IMR-90 (cell line): ENCODE measurements around the gene C13orf46. TPM values are rescaled to one million over a fixed set of nuclear protein-coding genes. Genes with fewer than 3 reads are reported as not detected.

Experiments
- ATAC-seq: fragments of 200-7000 bp; cut with Tn5 transposase; 2 replicates; pipeline ENCODE4 v1.9.1; 2020; ENCODE audit warnings: low read depth, mild to moderate bottlenecking, moderate library complexity
- BruUV-seq: library from RNA; stranded (reverse); fragments of 400-500 nt; replicated peaks from 2 replicates; lab custom pipeline; 2021; lab: Mats Ljungman, UMichigan
- CTCF ChIA-PET: fragments of 300-600 bp; formaldehyde crosslinking; extraction: SDS; loops from one replicate; lab custom pipeline; 2021; ENCODE audit warnings: antibody characterized with exemption; lab: Yijun Ruan, JAX
- POLR2A ChIA-PET: fragments of 300-600 bp; sonication (Branson Sonifier 250); formaldehyde crosslinking; loops from one replicate; lab custom pipeline; 2022; ENCODE audit warnings: antibody characterized with exemption; ENCODE audit not compliant: unreplicated experiment; lab: Charles Lee
- DNase-seq: peaks from one replicate; pipeline ENCODE4 v3.0.0; 2013
- H2AFZ ChIP-seq: replicated peaks from 2 replicates; pipeline ENCODE3; 2013; ENCODE audit warnings: low read length, mild to moderate bottlenecking; ENCODE audit not compliant: poor library complexity
- H2AK5ac ChIP-seq: 2 replicates; pipeline ENCODE4 v1.6.1; 2013; ENCODE audit warnings: low read depth, low read length, inconsistent platforms
- H2AK9ac ChIP-seq: replicated peaks from 2 replicates; pipeline ENCODE3; 2013; ENCODE audit warnings: mild to moderate bottlenecking, low read depth, low read length, moderate library complexity; ENCODE audit not compliant: poor library complexity
- H2BK120ac ChIP-seq: 2 replicates; pipeline ENCODE4 v1.6.1; 2013; ENCODE audit warnings: low read depth, low read length, inconsistent platforms
- H2BK15ac ChIP-seq: 3 replicates; pipeline ENCODE4 v1.6.1; 2013; ENCODE audit warnings: low read depth, low read length, inconsistent platforms
- H2BK20ac ChIP-seq: 2 replicates; pipeline ENCODE4 v1.6.1; 2013; ENCODE audit warnings: low read depth, mild to moderate bottlenecking, inconsistent platforms, low read length, moderate library complexity
- H2BK5ac ChIP-seq: 2 replicates; pipeline ENCODE4 v1.6.1; 2013; ENCODE audit warnings: mild to moderate bottlenecking, low read depth, low read length, inconsistent platforms; ENCODE audit not compliant: poor library complexity, severe bottlenecking
- H3K14ac ChIP-seq: replicated peaks from 2 replicates; pipeline ENCODE4 v1.6.1; 2013; ENCODE audit warnings: low read depth, low read length, inconsistent platforms
- H3K18ac ChIP-seq: 2 replicates; pipeline ENCODE4 v1.6.1; 2013; ENCODE audit warnings: low read depth, low read length, control low read depth
- H3K23ac ChIP-seq: 2 replicates; pipeline ENCODE4 v1.6.1; 2013; ENCODE audit warnings: low read depth, low read length, inconsistent platforms
- H3K27ac ChIP-seq: 2 replicates; pipeline ENCODE4 v1.5.1; 2013; ENCODE audit warnings: mild to moderate bottlenecking, control low read depth, low read length; ENCODE audit not compliant: insufficient read depth
- H3K27me3 ChIP-seq: 2 replicates; pipeline ENCODE4 v1.6.1; 2013; ENCODE audit warnings: low read length; ENCODE audit not compliant: control insufficient read depth, insufficient read depth
- H3K36me3 ChIP-seq: 2 replicates; pipeline ENCODE4 v1.6.1; 2013; ENCODE audit warnings: low read length, mixed read lengths; ENCODE audit not compliant: control insufficient read depth, insufficient read depth
- H3K4ac ChIP-seq: 2 replicates; pipeline ENCODE4 v1.6.1; 2013; ENCODE audit warnings: low read depth, low read length, inconsistent platforms
- H3K4me1 ChIP-seq: 2 replicates; pipeline ENCODE4 v1.6.1; 2013; ENCODE audit warnings: low read length, mixed read lengths; ENCODE audit not compliant: control insufficient read depth, insufficient read depth
- H3K4me2 ChIP-seq: 2 replicates; pipeline ENCODE4 v1.6.1; 2013; ENCODE audit warnings: low read depth, mild to moderate bottlenecking, control low read depth, low read length, moderate library complexity
- H3K4me3 ChIP-seq: 2 replicates; pipeline ENCODE4 v1.5.1; 2013; ENCODE audit warnings: low read depth, mild to moderate bottlenecking, control low read depth, low read length, moderate library complexity; ENCODE audit not compliant: insufficient read depth
- H3K56ac ChIP-seq: 2 replicates; pipeline ENCODE4 v1.6.1; 2013; ENCODE audit warnings: low read length, inconsistent platforms; ENCODE audit not compliant: insufficient read depth; ENCODE audit errors: extremely low read depth
- H3K79me1 ChIP-seq, 2 experiments: 2 replicates each; pipeline ENCODE4 v1.6.1; 2013; ENCODE audit warnings: low read length in 2 of 2, inconsistent platforms in 1 of 2, low read depth in 1 of 2
- H3K9ac ChIP-seq: 2 replicates; pipeline ENCODE4 v1.6.1; 2013; ENCODE audit warnings: low read depth, low read length, control low read depth
- H3K9me1 ChIP-seq: 2 replicates; pipeline ENCODE4 v1.6.1; 2013; ENCODE audit warnings: low read length, inconsistent platforms; ENCODE audit not compliant: insufficient read depth
- H3K9me3 ChIP-seq: 2 replicates; pipeline ENCODE4 v1.6.1; 2013; ENCODE audit warnings: low read length; ENCODE audit not compliant: control insufficient read depth, insufficient read depth
- H4K20me1 ChIP-seq: 2 replicates; pipeline ENCODE4 v1.6.1; 2013; ENCODE audit warnings: low read length, inconsistent platforms; ENCODE audit not compliant: insufficient read depth
- H4K5ac ChIP-seq: 2 replicates; pipeline ENCODE4 v1.6.1; 2013; ENCODE audit warnings: mild to moderate bottlenecking, low read depth, low read length, control low read depth
- H4K8ac ChIP-seq, 2 experiments: 2 replicates each; pipeline ENCODE4 v1.6.1; 2013; ENCODE audit warnings: low read depth in 2 of 2, low read length in 2 of 2, control low read depth in 1 of 2, inconsistent platforms in 1 of 2
- H4K91ac ChIP-seq: 2 replicates; pipeline ENCODE4 v1.6.1; 2013; ENCODE audit warnings: low read depth, low read length, inconsistent platforms; ENCODE audit not compliant: insufficient read depth
- BHLHE40 ChIP-seq: fragments of 150-350 bp; IDR thresholded peaks from 2 replicates; pipeline ENCODE4 v1.6.1; 2016; ENCODE audit warnings: mild to moderate bottlenecking, low read depth, low read length
- CEBPB ChIP-seq: IDR thresholded peaks from 2 replicates; pipeline ENCODE4 v1.6.1; 2012; ENCODE audit warnings: low read depth, low read length, improper control_type of control experiment
- MAZ ChIP-seq: IDR thresholded peaks from 2 replicates; pipeline ENCODE4 v1.6.1; 2012; ENCODE audit warnings: low read depth, mild to moderate bottlenecking, low read length, improper control_type of control experiment, moderate library complexity, borderline replicate concordance
- NFE2L2 ChIP-seq: fragments of 150-350 bp; IDR thresholded peaks from 2 replicates; pipeline ENCODE4 v1.6.1; 2016; ENCODE audit warnings: low read depth, mild to moderate bottlenecking, low read length
- POLR2A ChIP-seq: IDR thresholded peaks from 2 replicates; pipeline ENCODE4 v1.6.1; 2012; ENCODE audit warnings: mild to moderate bottlenecking, low read depth, low read length
- RAD21 ChIP-seq: IDR thresholded peaks from 2 replicates; pipeline ENCODE4 v1.6.1; 2012; ENCODE audit warnings: low read length, improper control_type of control experiment
- WGBS, 2 experiments: methylation state at CpG; one replicate each; pipeline versions ENCODE4 v1.1.5 to v1.1.7; 2013; ENCODE audit warnings: missing lambda C conversion rate in 2 of 2; ENCODE audit not compliant: insufficient read length in 1 of 2; ENCODE audit errors: extremely low coverage in 2 of 2; 5-methylcytosine and 5-hydroxymethylcytosine counted together
- dilution Hi-C: fragments of 300-500 bp; cut with HindIII; formaldehyde crosslinking; loops from one replicate; pipeline ENCODE4 v1.14.3; 2018; ENCODE audit warnings: low sequenced_read_pairs; ENCODE audit not compliant: unreplicated experiment
- in situ Hi-C: fragments of 300-500 bp; cut with MboI; formaldehyde crosslinking; loops from 3 replicates; pipeline ENCODE4 v1.14.3; 2019; ENCODE audit warnings: low sequenced_read_pairs, inconsistent platforms, mixed read lengths
- intact Hi-C: fragments of 100-400 bp; cut with micrococcal nuclease; formaldehyde crosslinking; loops from 2 replicates; pipeline ENCODE4 v1.10.0; 2022
- polyA plus RNA-seq, 3 experiments: library from polyadenylated mRNA; depleted of rRNA; stranded (reverse); fragments of >200 nt; gene quantifications; 2 replicates each; pipeline ENCODE4 v1.2.3, GENCODE V29; 2012; ENCODE audit warnings: low replicate concordance in 1 of 3
- total RNA-seq: library from RNA; depleted of rRNA; stranded (reverse); fragments of >200 nt; gene quantifications from 2 replicates; pipeline ENCODE4 v1.2.3, GENCODE V29; 2012
- TF ChIP-seq, protein P1 (sequence below): conservative IDR thresholded peaks from 2 replicates; pipeline ENCODE4 v1.5.1; 2012; ENCODE audit warnings: mild to moderate bottlenecking, low read depth, low read length, improper control_type of control experiment

The C13orf46 gene
- total and polyA plus RNA-seq, 2 of the 4 experiments (the other 2 are of a cell fraction), result under 0.01 to 2.1 TPM

DNA sequence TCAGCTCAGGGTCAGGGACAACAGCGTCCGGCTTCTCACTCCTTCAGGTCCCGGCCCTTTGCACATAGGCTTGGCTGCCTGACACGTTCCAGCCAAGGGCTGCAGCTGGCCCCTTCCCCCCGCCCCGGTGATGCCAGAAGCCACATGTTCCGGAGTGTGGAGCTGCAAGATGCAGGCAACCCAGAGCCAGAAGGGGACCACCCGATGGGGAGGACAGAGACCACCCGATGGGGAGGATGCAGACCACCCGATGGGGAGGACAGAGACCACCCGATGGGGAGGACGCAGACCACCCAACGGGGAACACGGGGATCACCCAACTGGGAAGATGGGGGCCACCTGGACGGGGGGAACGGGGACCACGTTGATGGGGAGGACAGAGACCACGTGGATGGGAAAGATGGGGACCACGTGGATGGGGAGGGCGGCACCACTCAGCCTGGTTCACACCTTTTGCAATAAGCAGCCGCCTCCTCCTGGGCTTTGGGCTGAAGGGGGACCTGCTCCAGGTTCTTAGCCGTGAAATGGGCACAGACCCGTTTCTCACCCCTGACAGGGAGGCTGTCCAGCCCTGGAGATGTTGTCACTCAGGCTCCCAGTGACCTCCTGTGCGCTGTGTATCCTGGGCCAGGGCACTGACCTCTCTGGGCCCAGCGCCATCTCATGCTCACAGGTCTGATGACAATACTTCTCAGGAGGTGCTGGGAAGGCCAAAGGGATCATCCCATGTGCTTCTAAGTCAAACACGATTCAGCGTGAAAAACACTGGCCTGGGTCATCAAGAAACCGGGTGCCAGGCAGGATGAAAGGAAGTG lies 34.5 kb downstream of the C13orf46 start:
- Histone ChIP-seq H3K9me3 (no peaks in the 10 kb centered on the region), H3K4ac (peak overlapping the region; percentile 58; the same call in 1 of the 2 replicates), H3K18ac (no peak overlapping the region), H4K8ac (no peak overlapping the region; a peak in 1 of 4 replicates), H4K5ac (no peak overlapping the region; the same call in 1 of the 2 replicates), H3K9me1 (no peaks in the 10 kb centered on the region; the same call in 1 of the 2 replicates), H2BK15ac (no peak overlapping the region), H4K91ac (no peak overlapping the region; the same call in 1 of the 2 replicates), H3K27me3 (no peaks in the 10 kb centered on the region), H3K14ac (no peak overlapping the region), H3K9ac (no peak overlapping the region), H2AFZ (peak overlapping the region; percentile 67), H2BK5ac (no peak overlapping the region), H3K4me3 (no peak overlapping the region), H3K27ac (no peak overlapping the region), H3K79me1 (peaks cover 0 to 26% of the 10 kb centered on the region in 2 experiments; a peak in 2 of 4 replicates), H4K20me1 (no peaks in the 10 kb centered on the region; the same call in 1 of the 2 replicates), H2BK20ac (no peak overlapping the region), H3K56ac (no peak overlapping the region), H3K36me3 (no peaks in the 10 kb centered on the region), H3K4me1 (peaks cover 7% of the 10 kb centered on the region; the same call in 1 of the 2 replicates), H2AK5ac (peak overlapping the region; percentile 78; the same call in 1 of the 2 replicates), H3K23ac (no peak overlapping the region), H2AK9ac (peak overlapping the region; percentile 15), H3K4me2 (no peak overlapping the region), H2BK120ac (no peak overlapping the region)
- CTCF ChIA-PET, result no interaction called here
- in situ Hi-C loops, result no loop called here
- peak; percentile 8; the same call in 1 of the 2 replicates for ATAC-seq
- 81% methylated on average over 13 of the region's 28 CpGs; no CpG with 5 or more reads in 1 of the 2 experiments for WGBS, 2 experiments
- intact Hi-C loops, result no loop called here
- no peak for DNase-seq
- no peak for TF ChIP-seq BHLHE40
- no peak for TF ChIP-seq NFE2L2
- no peak for TF ChIP-seq CEBPB
- no peak for TF ChIP-seq RAD21
- TF ChIP-seq, protein P1, sequence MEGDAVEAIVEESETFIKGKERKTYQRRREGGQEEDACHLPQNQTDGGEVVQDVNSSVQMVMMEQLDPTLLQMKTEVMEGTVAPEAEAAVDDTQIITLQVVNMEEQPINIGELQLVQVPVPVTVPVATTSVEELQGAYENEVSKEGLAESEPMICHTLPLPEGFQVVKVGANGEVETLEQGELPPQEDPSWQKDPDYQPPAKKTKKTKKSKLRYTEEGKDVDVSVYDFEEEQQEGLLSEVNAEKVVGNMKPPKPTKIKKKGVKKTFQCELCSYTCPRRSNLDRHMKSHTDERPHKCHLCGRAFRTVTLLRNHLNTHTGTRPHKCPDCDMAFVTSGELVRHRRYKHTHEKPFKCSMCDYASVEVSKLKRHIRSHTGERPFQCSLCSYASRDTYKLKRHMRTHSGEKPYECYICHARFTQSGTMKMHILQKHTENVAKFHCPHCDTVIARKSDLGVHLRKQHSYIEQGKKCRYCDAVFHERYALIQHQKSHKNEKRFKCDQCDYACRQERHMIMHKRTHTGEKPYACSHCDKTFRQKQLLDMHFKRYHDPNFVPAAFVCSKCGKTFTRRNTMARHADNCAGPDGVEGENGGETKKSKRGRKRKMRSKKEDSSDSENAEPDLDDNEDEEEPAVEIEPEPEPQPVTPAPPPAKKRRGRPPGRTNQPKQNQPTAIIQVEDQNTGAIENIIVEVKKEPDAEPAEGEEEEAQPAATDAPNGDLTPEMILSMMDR, result no peak
- TF ChIP-seq MAZ, result no peak
- TF ChIP-seq POLR2A, result no peak
- POLR2A ChIA-PET, result no interaction called here
- dilution Hi-C loops, result no loop called here
- BruUV-seq, result no TSS peak
